A549 (cell line): ENCODE results near the gene TMEM253.

Source experiments
- CHD2 ChIP-seq: fragments of 150-350 bp; IDR thresholded peaks from 2 replicates; pipeline ENCODE4 v1.6.1; 2014; ENCODE audit warnings: low read length; ENCODE audit not compliant: partially characterized antibody
- ELK1 ChIP-seq: fragments of 150-350 bp; IDR thresholded peaks from 2 replicates; pipeline ENCODE4 v1.6.1; 2014; ENCODE audit warnings: low read depth, mild to moderate bottlenecking, low read length
- EP300 ChIP-seq, 2 experiments: fragments of >200 bp; sonication (Bioruptor Twin); formaldehyde crosslinking; IDR thresholded peaks; 2 replicates in 1 of 2; 3 replicates in 1 of 2; pipeline ENCODE4 v1.6.1; 2016 to 2017
- ESRRA ChIP-seq: fragments of 150-350 bp; IDR thresholded peaks from 2 replicates; pipeline ENCODE4 v1.6.1; 2014; ENCODE audit warnings: mild to moderate bottlenecking, low read length, borderline replicate concordance
- JUN ChIP-seq, 2 experiments: fragments of >200 bp; sonication (Bioruptor Twin); formaldehyde crosslinking; IDR thresholded peaks; 2 replicates in 1 of 2; 3 replicates in 1 of 2; pipeline ENCODE4 v1.6.1; 2016 to 2017
- KDM1A ChIP-seq: fragments of 200-600 bp; sonication (generic); IDR thresholded peaks from 2 replicates; pipeline ENCODE4 v1.6.1; 2016; ENCODE audit warnings: low read depth, mild to moderate bottlenecking
- MAZ ChIP-seq: fragments of 150-350 bp; IDR thresholded peaks from 2 replicates; pipeline ENCODE4 v1.6.1; 2014; ENCODE audit warnings: antibody characterized with exemption, low read depth, low read length, borderline replicate concordance
- NFE2L2 ChIP-seq: fragments of 150-350 bp; conservative IDR thresholded peaks from 2 replicates; pipeline ENCODE4 v1.6.1; 2014; ENCODE audit warnings: low read length
- PBX3 ChIP-seq: IDR thresholded peaks from 2 replicates; pipeline ENCODE4 v1.6.1; 2012
- POLR2A ChIP-seq: IDR thresholded peaks from 2 replicates; pipeline ENCODE4 v1.6.1; 2012; ENCODE audit warnings: mild to moderate bottlenecking, low read length
- REST ChIP-seq: fragments of 200-600 bp; sonication (generic); IDR thresholded peaks from 2 replicates; pipeline ENCODE4 v1.6.1; 2016; ENCODE audit warnings: antibody characterized with exemption, mild to moderate bottlenecking, moderate library complexity
- RFX5 ChIP-seq: fragments of 450-650 bp; IDR thresholded peaks from 2 replicates; pipeline ENCODE4 v1.7.1; 2014; ENCODE audit warnings: antibody characterized with exemption, mild to moderate bottlenecking, moderate library complexity
- TF ChIP-seq, protein P1 (sequence below): fragments of >200 bp; sonication (Bioruptor Twin); formaldehyde crosslinking; IDR thresholded peaks from 3 replicates; pipeline ENCODE4 v1.5.1; 2016
- TF ChIP-seq, protein P2 (sequence below): fragments of 250-450 bp; sonication (Bioruptor Pico); IDR thresholded peaks from 2 replicates; pipeline ENCODE4 v1.5.0; 2021; ENCODE audit warnings: mild to moderate bottlenecking, moderate library complexity, borderline replicate concordance

DNA sequence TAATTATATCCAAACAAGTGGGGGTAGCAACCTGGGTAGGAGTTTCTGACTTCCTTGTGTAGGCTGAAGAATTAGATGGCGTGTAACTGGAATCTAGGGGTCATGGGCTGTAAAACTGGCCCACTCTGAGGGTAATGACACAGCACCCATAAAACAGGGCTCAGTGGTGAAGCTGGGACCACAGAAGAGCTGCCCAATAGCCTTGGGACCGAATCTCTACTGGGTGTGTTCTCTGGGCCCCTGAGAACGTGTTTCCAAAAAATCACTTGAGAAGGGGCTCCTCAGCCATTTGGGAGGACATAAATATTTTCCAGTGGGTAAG, 39.6 kb upstream of the TMEM253 start:
- no peak for TF ChIP-seq KDM1A
- TF ChIP-seq, protein P1, sequence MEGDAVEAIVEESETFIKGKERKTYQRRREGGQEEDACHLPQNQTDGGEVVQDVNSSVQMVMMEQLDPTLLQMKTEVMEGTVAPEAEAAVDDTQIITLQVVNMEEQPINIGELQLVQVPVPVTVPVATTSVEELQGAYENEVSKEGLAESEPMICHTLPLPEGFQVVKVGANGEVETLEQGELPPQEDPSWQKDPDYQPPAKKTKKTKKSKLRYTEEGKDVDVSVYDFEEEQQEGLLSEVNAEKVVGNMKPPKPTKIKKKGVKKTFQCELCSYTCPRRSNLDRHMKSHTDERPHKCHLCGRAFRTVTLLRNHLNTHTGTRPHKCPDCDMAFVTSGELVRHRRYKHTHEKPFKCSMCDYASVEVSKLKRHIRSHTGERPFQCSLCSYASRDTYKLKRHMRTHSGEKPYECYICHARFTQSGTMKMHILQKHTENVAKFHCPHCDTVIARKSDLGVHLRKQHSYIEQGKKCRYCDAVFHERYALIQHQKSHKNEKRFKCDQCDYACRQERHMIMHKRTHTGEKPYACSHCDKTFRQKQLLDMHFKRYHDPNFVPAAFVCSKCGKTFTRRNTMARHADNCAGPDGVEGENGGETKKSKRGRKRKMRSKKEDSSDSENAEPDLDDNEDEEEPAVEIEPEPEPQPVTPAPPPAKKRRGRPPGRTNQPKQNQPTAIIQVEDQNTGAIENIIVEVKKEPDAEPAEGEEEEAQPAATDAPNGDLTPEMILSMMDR = no peak
- TF ChIP-seq POLR2A = no peak
- TF ChIP-seq ELK1 = no peak
- TF ChIP-seq, protein P2, sequence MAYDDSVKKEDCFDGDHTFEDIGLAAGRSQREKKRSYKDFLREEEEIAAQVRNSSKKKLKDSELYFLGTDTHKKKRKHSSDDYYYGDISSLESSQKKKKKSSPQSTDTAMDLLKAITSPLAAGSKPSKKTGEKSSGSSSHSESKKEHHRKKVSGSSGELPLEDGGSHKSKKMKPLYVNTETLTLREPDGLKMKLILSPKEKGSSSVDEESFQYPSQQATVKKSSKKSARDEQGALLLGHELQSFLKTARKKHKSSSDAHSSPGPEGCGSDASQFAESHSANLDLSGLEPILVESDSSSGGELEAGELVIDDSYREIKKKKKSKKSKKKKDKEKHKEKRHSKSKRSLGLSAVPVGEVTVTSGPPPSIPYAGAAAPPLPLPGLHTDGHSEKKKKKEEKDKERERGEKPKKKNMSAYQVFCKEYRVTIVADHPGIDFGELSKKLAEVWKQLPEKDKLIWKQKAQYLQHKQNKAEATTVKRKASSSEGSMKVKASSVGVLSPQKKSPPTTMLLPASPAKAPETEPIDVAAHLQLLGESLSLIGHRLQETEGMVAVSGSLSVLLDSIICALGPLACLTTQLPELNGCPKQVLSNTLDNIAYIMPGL (CRISPR knock-in tag) = no peak
- no peak for TF ChIP-seq ESRRA
- no peak for TF ChIP-seq REST
- no peak for TF ChIP-seq PBX3
- no peak for TF ChIP-seq EP300 (IDR thresholded peaks at IDR 0.05)
- TF ChIP-seq NFE2L2 = no peak
- TF ChIP-seq CHD2 = no peak
- no peak for TF ChIP-seq RFX5
- TF ChIP-seq JUN (IDR thresholded peaks at IDR 0.05) = no peak
- no peak for TF ChIP-seq MAZ
